ENCODE results near the gene CYP46A1.

DNA sequence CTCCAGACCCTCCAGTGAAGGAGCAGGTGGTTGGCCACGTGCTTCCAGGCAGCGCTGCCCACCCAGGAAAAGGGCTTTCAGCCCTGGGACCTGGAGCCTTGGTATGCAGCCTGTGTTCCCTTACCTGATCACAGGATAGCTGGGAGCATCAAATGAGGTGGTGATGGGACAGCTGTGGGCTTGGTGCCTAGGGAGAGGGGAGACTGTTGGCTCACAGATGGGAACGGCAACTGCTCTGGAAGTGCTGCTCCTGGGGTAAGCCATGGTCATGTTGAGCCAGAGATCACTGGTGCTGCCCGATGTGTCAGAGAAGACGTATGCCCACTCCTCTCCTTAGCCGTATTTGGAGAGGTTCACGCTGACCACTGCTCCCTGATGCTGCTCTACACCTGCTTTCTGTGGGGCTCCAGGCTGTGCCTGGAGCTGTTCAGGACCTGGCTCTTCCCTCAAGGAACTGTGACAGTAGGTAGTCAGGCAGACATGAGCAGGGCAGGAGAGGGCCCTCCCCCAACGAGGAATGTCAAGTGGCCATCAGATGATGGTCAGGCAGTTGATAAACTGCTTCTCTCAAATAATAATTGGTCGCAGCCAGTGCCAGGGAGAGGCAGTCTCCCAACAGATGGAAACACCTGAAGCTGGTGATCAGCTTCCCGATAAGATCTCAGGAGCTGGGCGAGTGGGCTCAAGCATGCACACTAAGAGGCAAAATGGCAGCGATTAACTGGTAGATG, 2.8 kb upstream of the CYP46A1 start:
- TF ChIP-seq CTCF (IDR thresholded peaks at IDR 0.05) (no peak), POLR2A (IDR thresholded peaks at IDR 0.05) (no peak)
